ENCODE results near the gene TXNDC17.
"Not testable (repeated sequence)": the region's sequence is repeated elsewhere in the genome, so short reads cannot be mapped to it uniquely, and the experiment has no call there.

TXNDC17 gene

DNA sequence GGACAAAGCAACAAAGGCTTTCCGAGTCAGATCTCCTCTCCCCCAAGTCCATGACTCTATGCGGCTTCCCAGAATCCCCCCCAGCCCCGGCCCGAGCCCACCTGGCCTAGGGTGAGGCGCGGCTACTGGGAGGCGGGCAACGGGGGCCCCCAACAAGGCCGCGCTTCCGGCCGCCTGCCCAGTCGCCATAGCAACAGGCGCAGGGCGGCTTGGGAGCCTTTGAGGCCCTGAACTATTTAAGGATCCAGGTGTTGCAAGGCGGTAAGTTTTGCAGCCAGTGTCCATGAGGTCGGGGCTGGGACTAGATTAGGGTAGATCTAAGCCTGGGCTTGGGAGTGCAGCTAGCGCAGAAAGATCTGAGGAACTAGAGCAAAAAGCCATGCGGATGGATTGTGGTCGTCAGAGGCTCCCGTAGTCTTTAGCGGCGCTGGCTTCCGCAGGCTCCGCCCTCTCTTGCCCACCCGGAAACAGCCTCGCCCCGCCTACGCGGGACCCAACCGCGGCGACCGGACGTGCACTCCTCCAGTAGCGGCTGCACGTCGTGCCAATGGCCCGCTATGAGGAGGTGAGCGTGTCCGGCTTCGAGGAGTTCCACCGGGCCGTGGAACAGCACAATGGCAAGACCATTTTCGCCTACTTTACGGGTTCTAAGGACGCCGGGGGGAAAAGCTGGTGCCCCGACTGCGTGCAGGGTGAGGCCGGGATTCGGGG, at the start of gene TXNDC17, which contains the start of gene KIAA0753:
Gene TXNDC17, plus strand, starts transcription at position 525 of the 711 bp plus-strand sequence. Its CDS starts 23 bp downstream, at position 548.
Gene KIAA0753, minus strand, starts transcription at position 176 of the 711 bp plus-strand sequence. CDS start 5,608 bp downstream, outside the sequence.
- Mint-ChIP-seq H3K4me3 (peak within 1 kb of the TSS; percentile 97), H3K9me3 (ENCODE audit: low read depth) (no peaks in the 10 kb centered on the region), H3K27ac (peak within 1 kb of the TSS; percentile 97), H3K36me3 (peaks cover 8% of the 10 kb centered on the region), H3K4me1 (ENCODE audit: low read depth) (peaks cover 53% of the 10 kb centered on the region), H3K27me3 (no peaks in the 10 kb centered on the region)

DNA sequence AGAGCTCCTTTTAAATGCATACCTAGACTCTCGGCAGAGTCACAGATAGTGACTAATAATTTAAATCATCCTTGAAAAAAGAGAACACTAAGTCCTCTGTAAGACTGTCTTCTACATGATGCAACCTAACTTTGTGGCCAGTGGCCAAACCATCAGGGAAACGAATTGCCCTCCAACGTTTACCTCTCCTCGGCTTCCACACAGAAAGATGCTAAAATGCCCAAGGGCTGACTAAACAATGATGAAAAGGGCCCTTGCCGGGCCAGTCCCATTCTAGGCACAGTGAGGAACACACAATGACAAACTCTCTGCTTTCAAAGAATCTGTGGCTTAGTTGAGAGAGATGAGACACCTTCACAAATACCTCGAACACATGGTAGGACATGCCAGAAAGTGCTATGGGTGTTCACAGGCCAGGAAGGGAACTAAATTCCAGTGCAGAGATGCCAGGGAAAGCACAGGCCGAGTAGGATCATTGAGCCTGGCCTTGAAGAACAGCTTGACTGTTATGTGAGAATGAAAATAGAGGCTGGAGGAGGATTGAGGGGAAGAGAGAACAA, 49.2 kb upstream of the TXNDC17 start:
- Mint-ChIP-seq H3K4me3 (no peak overlapping the region), H3K27me3 (no peaks in the 10 kb centered on the region), H3K27ac (no peak overlapping the region), H3K9me3 (ENCODE audit: low read depth) (no peaks in the 10 kb centered on the region), H3K4me1 (ENCODE audit: low read depth) (no peaks in the 10 kb centered on the region), H3K36me3 (peaks cover 28% of the 10 kb centered on the region)

DNA sequence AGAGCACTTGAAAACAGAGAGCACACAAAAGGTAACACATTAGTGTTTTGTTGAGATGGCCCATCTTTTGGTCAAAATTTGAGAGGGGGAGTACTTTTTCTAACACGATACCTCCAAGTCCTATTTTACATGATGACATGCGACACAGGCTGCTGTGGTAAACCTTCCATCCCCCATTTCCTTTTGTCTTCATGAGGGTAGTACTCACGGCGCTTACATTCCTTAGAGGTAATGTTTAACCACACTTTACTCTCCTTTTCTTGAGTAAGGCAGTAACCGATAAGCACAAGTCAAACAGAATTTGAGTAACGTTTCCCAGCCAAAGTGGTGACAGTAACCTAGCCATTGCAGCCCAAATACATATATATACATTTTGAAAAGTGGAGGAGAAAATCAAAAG, 48.7 kb upstream of the TXNDC17 start:
- H3K27ac Mint-ChIP-seq, result no peak overlapping the region
- no peaks in the 10 kb centered on the region for H3K9me3 Mint-ChIP-seq (ENCODE audit: low read depth)
- H3K4me1 Mint-ChIP-seq (ENCODE audit: low read depth), result no peaks in the 10 kb centered on the region
- H3K36me3 Mint-ChIP-seq, result peaks cover 30% of the 10 kb centered on the region
- H3K27me3 Mint-ChIP-seq, result no peaks in the 10 kb centered on the region
- H3K4me3 Mint-ChIP-seq, result no peak overlapping the region

DNA sequence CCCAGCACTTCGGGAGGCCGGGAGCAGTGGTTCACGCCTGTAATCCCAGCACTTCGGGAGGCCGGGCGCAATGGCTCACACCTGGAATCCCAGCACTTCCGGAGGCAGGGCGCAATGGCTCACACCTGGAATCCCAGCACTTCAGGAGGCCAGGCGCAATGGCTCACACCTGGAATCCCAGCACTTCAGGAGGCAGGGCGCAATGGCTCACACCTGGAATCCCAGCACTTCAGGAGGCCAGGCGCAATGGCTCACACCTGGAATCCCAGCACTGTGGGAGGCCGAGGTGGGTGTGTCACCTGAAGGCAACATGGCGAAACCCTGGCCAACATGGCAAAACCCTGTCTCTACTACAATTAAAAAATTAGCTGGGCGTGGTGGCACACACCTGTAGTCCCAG, 47.5 kb upstream of the TXNDC17 start:
- H3K27ac Mint-ChIP-seq; H3K27me3 Mint-ChIP-seq; H3K4me1 Mint-ChIP-seq (ENCODE audit: low read depth); H3K9me3 Mint-ChIP-seq (ENCODE audit: low read depth); H3K4me3 Mint-ChIP-seq: not testable (repeated sequence)
- peaks cover 25% of the 10 kb centered on the region for H3K36me3 Mint-ChIP-seq

DNA sequence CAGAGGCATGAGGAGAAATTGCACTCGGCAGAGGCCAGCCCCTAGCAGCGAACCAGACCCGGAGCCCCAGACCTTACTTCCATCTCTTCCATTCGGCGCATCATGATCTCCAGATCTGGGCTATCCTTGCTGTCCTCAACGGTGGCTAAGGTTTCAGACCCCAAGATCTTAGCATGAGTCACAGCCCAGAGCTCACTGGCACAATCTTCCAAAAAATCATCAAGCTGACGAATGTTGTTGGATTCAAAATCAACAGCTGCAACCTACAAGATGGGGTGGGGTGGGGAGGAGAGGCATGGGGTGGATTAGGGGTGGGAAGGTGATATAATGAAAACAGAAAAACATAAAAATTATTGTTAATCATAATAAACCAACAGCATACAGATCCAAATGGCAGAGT, 44.8 kb upstream of the TXNDC17 start:
- no peaks in the 10 kb centered on the region for H3K27me3 Mint-ChIP-seq
- peaks cover 28% of the 10 kb centered on the region for H3K36me3 Mint-ChIP-seq

DNA sequence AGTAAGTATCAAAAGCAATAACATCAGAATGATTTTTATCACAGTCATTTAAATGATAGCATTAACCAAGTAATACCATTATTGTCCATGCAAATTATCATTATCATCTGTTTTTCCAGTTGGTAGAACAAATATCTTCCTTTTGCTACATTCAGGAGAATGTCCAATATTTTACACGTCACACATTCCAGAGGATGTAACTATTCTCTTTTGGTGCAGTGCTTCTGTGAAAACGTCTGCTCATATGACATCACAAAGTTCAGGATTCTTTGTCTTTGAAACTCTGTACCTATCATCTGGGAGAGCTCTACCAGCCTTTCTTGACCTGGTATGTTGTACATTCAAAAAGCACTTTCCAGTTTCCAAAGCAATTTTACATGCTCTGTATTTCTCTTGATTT, 44.3 kb upstream of the TXNDC17 start:
- H3K4me3 Mint-ChIP-seq, result no peak overlapping the region
- H3K36me3 Mint-ChIP-seq, result peaks cover 27% of the 10 kb centered on the region
- no peaks in the 10 kb centered on the region for H3K4me1 Mint-ChIP-seq (ENCODE audit: low read depth)
- H3K27me3 Mint-ChIP-seq, result no peaks in the 10 kb centered on the region
- H3K27ac Mint-ChIP-seq, result no peak overlapping the region
- H3K9me3 Mint-ChIP-seq (ENCODE audit: low read depth), result no peaks in the 10 kb centered on the region

More for the DNA sequence above, 44.8 kb upstream of the TXNDC17 start:
- Mint-ChIP-seq H3K4me3 (no peak overlapping the region), H3K27ac (no peak overlapping the region), H3K4me1 (ENCODE audit: low read depth) (no peaks in the 10 kb centered on the region), H3K9me3 (ENCODE audit: low read depth) (no peaks in the 10 kb centered on the region)

DNA sequence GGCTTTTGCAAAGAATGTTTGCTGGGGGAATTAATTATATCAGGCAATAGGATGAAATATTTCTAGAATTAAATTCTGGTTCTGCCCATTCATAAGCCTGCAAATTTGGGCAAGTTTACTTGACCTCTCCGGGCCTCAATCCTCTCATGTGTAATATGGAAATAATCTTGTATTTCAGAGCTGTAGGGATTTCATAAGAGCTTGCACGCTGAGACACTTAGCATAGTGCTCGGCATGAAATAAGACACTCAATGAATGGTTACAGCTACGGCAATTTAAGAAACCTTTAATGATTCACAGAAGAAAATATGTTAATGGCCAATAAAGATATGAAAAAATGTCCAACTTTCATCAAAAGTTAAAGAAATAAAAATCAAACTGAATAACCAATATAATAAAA, 43.9 kb upstream of the TXNDC17 start:
- H3K9me3 Mint-ChIP-seq (ENCODE audit: low read depth), result no peaks in the 10 kb centered on the region
- H3K27me3 Mint-ChIP-seq, result no peaks in the 10 kb centered on the region
- H3K27ac Mint-ChIP-seq, result no peak overlapping the region
- H3K4me1 Mint-ChIP-seq (ENCODE audit: low read depth), result no peaks in the 10 kb centered on the region
- H3K4me3 Mint-ChIP-seq, result no peak overlapping the region
- H3K36me3 Mint-ChIP-seq, result peaks cover 23% of the 10 kb centered on the region

DNA sequence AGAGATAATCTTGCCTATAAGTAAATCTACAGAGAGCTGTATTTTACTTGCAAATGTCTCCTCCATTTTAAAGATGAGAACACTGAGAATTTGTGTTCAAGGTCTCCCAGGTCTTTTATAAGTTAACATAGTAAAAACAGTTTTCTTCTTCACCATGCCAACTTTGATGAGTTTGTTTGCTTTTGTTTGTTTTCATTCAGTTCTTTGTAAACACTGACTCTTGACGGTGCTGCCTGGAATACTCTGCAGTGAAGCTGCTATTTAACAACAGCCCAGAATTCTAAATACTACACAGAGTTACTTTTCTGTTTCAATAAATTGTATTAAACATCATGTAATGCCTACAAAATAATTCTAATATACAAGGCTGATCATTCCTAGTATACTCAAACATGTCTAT, 43.1 kb upstream of the TXNDC17 start:
- Mint-ChIP-seq H3K27me3 (no peaks in the 10 kb centered on the region), H3K27ac (no peak overlapping the region), H3K4me3 (no peak overlapping the region), H3K9me3 (ENCODE audit: low read depth) (no peaks in the 10 kb centered on the region), H3K4me1 (ENCODE audit: low read depth) (no peaks in the 10 kb centered on the region), H3K36me3 (peaks cover 25% of the 10 kb centered on the region)

DNA sequence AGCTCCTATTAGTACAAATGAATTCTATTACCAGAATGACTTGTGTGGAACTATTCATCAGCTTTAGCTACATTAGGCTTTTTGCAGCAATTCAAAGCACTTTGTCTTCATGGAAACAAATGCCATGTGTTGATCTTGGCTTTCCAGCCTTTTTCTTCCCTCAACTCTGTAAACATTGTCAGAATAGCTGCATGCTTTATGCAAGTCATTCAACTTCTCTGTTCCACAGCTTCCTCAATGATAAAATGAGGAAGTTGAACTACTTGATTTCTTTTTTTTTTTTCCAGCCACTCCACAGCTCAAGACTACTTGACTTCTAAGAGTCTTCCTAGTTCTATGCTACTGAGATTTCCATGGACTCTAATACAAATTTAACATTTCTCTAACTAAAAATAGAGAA, 41.5 kb upstream of the TXNDC17 start:
- Mint-ChIP-seq H3K27me3 (no peaks in the 10 kb centered on the region), H3K9me3 (ENCODE audit: low read depth) (no peaks in the 10 kb centered on the region), H3K4me3 (no peak overlapping the region), H3K27ac (no peak overlapping the region), H3K36me3 (peaks cover 21% of the 10 kb centered on the region), H3K4me1 (ENCODE audit: low read depth) (no peaks in the 10 kb centered on the region)

DNA sequence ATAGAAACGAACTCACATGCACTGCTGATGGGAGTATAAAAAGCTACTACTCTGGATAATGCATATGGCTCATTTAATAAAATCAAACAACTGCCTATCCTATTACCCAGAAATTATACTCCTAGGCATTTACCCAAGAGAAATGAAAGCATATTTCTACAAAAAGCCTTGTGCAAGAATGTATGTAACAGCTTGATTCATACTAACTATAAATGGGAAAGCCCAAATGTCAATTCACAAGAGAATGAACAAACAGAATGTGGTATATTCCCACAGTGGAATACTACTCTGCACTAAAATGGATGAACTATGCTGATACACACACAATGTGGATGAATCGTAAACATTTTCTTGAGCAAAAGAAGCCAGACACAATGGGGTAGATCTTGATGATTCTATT, 38.7 kb upstream of the TXNDC17 start:
- Mint-ChIP-seq H3K36me3 (peaks cover 10% of the 10 kb centered on the region), H3K27me3 (no peaks in the 10 kb centered on the region), H3K27ac (no peak overlapping the region), H3K9me3 (ENCODE audit: low read depth) (no peaks in the 10 kb centered on the region), H3K4me3 (no peak overlapping the region), H3K4me1 (ENCODE audit: low read depth) (no peaks in the 10 kb centered on the region)

DNA sequence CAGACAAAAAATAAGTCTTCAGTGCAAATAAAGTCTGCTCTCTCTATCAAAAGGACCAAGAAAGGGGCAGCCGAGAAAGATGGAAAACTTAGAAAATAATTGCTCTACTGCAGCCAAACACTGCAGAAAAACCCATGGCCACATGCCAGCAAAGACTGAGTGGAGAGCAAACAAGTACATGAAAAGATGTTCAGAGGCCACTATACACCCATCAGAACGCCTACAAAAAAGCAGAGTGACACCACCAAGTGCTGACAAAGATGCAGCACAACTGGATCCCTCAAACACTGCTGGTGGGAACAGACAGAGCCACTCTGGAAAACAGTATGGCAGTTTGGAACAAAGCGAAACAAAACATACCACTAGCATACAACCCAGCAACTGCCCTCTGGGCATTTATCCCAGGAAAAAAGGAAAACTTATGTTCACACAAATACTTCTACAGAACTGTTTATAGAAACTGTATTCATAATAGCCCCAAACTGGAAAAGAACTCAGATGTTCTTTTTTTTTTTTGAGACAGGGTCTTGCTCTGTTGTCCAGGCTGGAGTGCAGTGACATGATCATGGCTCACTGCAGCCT, 37.0 kb upstream of the TXNDC17 start:
- H3K27ac Mint-ChIP-seq, result no peak overlapping the region
- H3K27me3 Mint-ChIP-seq, result no peaks in the 10 kb centered on the region
- no peaks in the 10 kb centered on the region for H3K9me3 Mint-ChIP-seq (ENCODE audit: low read depth)
- H3K36me3 Mint-ChIP-seq, result peaks cover 10% of the 10 kb centered on the region
- H3K4me3 Mint-ChIP-seq, result no peak overlapping the region
- H3K4me1 Mint-ChIP-seq (ENCODE audit: low read depth), result no peaks in the 10 kb centered on the region

DNA sequence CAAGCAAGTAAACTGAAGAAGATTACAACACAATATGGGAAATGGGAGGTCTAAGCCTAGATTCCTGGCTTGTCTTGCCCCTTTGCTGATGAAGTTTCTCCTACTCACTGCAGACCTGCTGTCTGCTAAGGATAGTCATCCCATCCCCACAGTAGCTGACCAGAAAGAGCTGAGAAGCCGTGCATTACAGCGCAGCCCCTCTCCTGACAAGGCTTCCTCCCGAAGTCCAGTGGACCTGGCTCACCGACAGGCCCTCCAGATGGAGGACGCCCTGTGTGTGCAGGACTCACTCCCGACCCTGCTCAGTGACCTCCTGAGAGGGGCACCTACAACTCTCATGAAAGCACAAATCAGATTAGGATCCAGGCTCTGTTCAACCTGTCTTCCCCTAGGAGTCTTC, 35.7 kb upstream of the TXNDC17 start:
- Mint-ChIP-seq H3K4me1 (ENCODE audit: low read depth) (no peaks in the 10 kb centered on the region), H3K9me3 (ENCODE audit: low read depth) (no peaks in the 10 kb centered on the region), H3K4me3 (no peak overlapping the region), H3K36me3 (peaks cover 8% of the 10 kb centered on the region), H3K27me3 (no peaks in the 10 kb centered on the region), H3K27ac (no peak overlapping the region)

DNA sequence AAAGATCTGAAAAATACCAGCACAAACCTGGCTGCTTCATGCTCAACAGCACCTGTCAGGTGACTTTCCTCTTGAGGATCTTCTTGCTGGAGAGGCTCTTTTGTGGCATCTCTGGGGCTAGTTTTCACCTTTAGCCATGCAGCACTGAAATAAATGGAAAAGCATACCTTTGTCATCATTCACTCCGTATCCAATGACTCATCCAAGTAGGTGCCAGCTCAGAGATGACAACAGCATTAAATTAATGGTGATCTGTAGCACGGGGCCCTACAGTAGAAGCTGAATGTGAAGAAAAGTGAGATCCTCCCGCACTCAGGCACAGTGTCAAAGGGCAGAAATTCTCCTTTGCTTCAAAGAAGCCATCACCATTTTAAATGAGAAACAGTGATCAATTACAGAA, 32.5 kb upstream of the TXNDC17 start:
- Mint-ChIP-seq H3K27me3 (no peaks in the 10 kb centered on the region), H3K4me3 (no peak overlapping the region), H3K27ac (no peak overlapping the region), H3K36me3 (peaks cover 10% of the 10 kb centered on the region), H3K4me1 (ENCODE audit: low read depth) (no peaks in the 10 kb centered on the region), H3K9me3 (ENCODE audit: low read depth) (no peaks in the 10 kb centered on the region)

DNA sequence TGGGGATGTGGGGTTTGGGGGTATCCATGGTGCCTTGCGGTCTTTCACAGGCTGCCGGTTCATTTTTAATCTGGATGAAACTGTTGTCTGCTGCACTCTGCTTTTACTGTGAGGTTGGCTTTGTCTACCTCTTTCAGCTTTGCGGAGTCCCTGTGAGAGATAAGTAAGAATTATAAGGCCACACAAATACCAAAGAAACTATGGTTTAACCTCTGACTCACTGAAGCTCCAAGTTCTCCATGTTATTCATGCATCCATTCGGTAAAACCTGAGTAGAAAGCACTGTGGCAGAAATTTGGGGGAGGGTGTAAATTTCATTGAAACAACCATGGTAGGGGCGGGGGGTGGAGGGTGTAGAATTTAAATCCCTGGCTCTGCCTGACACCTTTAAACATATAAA, 30.8 kb upstream of the TXNDC17 start:
- Mint-ChIP-seq H3K27ac (no peak overlapping the region), H3K9me3 (ENCODE audit: low read depth) (no peaks in the 10 kb centered on the region), H3K4me1 (ENCODE audit: low read depth) (peaks cover 6% of the 10 kb centered on the region), H3K36me3 (peaks cover 10% of the 10 kb centered on the region), H3K27me3 (no peaks in the 10 kb centered on the region), H3K4me3 (no peak overlapping the region)

DNA sequence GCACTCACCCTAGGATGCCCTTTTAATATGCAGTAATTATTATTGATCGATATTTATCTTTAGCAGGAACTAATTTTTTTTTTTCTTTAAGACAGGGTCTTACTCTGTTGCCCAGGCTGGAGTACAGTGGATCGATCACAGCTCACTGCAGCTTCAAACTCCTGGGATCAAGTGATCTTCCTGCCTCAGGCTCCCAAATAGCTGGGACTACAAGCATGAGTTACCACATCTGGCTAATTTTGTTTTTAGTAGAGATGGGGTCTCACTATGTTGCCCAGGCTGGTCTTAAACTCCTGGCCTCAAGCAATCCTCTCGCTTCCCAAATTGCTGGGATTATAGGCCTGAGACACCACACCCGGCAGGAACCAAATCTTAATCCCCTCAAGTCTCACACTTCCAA, 29.6 kb upstream of the TXNDC17 start:
- Mint-ChIP-seq H3K4me1 (ENCODE audit: low read depth) (peaks cover 6% of the 10 kb centered on the region), H3K4me3 (no peak overlapping the region), H3K27ac (no peak overlapping the region), H3K27me3 (no peaks in the 10 kb centered on the region), H3K9me3 (ENCODE audit: low read depth) (no peaks in the 10 kb centered on the region), H3K36me3 (peaks cover 14% of the 10 kb centered on the region)
